UCSD-AML1 (cell line): Measurements from ENCODE around the gene GRIK4.

Source experiments
- DNase-seq: peaks from one replicate; lab custom pipeline; 2025; ENCODE audit not compliant: unreplicated experiment; lab: John Stamatoyannopoulos, UW

The GRIK4 gene

DNA sequence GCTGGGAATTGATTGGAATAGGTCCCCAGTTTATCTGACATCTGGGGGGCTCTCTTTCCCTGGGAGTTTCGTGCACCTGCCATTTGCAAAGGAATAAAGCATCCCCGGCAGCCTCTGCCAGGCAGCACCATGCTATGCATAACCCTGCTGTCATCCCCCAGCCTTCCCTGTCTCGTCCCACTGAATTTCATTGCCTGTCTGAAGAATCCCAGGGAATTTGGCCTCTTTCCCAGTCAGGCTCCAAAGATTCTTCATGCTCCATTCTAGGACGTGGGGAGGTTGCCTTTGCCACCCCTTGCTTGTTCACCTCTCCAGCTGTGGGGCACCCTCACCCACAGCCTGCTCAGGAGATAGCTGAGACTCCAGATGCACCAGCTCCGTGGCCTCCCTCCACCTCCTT lies 317.3 kb downstream of the GRIK4 start:
- no peak for DNase-seq

DNA sequence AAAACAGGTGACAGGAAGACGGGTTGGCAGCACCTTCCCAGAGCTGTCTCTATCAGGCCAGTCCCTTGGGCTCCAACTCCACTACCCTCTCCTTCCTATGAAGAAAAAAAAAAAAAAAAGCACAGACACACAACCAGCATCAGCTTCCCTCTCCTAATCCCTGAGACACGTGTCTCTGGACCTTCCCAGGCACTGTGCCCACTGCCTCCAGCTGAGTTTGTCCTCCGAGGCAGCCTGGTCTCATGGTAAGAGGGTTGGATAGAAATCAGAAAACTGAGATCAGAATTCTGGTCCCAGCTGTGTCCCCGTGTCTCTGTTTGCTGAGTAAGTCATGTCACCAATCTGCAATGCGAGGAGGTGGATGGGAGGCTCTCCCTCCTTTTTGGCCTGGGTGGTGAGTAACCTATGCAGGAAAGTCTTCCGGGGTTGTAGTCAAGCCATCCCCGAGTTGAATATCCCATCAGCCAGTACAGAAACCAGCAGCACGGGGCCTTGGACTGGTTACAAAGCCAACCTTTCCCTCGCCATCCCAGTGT lies 318.6 kb downstream of the GRIK4 start:
- no peak for DNase-seq

DNA sequence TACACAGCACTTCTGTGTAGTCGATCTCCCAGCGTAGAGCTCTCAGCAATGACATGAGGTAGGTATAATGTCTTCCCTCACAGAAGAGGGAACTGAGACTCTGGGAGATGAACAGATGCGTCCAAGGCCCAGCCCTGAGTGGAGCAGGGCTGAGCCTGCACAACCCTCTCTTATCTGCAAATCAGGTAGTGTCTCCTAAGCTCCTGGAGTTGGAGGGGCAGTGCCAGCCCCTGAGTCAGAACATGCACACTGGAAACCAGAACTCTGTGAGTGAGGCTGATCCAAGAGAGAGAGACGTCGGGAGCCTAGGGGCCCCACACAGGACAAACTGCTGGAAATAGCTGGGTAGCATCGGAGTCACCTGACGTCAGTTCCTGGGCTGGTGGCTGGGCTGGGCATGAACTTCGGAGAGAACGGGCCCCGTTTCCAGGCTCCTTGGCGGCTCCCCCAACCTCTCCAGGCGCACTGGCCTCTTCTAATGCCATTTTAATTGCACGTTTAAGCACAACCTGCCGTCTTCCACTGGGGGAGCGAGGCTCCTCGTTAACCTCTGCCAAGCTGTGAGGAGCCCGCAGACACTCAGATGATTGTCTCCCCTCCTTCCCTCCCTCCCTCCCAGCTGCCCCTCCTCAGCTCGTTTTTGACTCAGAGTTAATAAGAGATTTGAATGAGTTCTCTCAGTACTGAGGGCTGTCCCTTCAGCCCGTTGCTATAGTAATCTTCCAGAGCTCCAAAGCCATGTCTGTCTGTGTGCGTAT lies 321.1 kb downstream of the GRIK4 start:
- no peak for DNase-seq

DNA sequence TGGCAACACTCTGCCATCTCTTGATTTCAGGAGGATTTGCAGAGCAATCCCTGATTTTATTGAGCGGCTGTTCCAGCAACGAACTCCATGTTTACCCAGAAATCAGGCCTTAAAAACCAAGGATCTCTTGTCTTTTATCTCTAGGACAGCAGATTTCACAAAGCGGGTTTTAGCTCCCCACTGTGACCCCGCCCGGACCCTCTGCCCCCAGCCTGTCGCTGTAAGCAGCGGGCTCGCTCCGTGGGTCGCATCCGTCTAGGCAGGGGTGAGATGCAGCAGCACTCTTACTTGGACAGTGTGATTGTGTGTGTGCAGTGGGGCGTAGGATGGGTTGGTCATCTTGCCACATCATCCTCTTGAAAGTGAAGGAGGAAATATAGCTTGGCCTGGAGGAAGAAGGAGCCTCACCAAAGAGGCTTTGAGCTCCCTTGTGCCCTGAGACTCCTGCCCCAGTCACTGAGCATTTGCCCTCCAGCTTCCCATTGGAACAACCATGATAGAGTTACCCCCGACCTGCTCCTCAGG lies 323.2 kb downstream of the GRIK4 start:
- DNase-seq = no peak

DNA sequence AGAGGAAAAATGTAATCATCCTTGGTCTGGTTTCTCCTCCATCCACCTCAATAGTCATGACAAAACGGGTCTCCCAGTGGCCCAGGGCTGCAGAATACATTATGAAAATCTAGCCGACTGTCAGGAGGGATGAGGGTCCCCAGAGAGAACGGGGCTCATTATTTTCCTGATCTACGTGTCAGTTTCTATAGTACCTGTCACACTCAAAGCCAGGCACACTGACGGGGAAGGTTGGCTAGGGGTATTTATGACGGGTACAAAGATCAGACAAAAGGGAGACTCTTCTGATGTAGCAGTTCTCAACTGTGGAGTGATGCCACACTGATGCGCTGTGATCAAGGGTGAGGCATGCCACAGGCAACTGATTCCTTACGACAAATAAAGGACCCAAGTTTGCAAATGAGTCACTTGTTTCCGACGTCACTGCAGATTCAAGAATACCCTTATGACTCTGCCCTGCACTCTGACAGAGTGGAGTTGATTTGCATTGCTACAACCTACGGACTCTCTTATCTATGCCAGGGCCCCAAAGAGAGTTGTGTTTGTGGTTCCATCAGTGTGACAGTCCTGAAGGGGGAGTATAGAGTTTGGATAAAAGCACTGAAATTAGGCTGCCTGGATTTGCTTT lies 324.2 kb downstream of the GRIK4 start:
- DNase-seq = no peak

DNA sequence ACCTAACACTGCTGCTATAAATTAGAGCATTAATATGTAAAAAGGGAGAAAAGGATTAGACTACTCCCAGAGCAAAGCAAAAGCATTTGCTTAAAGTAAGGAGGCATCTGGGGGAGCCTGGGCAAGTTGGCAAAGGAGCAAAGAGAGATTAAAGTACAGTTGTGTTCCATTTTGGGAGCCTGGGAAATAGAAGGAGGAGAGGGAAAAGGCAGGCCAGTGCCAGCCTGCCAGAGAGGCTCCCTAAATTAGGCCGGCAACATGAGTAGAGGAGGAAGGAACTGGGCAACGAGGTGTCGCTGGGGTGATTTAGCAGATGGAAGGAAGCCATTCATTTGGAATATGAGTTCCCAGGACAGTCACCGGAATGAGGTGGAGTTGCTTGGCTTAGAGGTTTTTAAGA lies 326.1 kb downstream of the GRIK4 start:
- DNase-seq = no peak

DNA sequence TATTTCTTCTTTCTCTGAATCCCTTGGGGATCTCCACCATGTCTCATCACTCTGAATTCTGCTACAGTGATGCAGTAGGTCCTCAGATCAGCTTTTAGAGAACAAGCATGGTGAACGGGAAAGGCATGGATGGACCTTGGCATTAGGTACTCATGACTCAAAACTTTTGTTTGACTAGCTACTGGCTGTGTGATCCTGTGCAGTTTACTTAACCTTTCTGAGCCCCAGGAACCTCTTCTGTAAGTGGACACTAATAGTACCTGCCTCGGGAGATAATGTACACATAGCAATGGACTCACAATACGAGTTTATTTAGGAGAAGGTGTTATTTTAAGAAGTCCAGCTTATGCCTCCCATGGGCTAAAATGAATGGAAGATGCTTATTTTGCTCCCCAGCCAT lies 327.7 kb downstream of the GRIK4 start:
- no peak for DNase-seq

DNA sequence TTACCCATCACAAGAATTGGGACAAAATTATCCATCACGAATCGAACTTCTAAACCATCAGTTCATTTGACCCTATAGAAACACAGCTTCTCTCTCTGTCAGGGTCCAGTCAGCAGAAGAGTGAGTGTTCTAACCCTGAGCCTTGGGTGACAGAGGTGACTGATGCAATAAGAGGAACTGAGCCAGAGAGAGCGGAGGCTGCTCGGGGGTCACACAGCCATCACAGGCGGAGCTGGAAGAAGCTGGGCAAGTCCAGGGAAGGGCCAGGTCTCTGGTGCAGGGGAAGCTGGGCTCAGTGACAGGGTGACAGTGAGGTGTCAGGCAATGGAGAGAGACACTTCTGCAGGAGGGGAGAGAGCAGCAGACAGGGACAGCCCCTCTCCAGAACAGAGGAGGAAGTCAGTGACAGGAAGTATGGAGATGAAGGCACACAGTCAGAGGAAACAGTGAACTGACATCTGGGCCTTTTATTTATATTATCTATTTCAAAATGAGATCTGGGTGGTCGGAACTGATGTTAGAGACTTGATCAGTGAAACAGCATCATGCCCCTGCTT lies 328.4 kb downstream of the GRIK4 start:
- peak; percentile 22 for DNase-seq

DNA sequence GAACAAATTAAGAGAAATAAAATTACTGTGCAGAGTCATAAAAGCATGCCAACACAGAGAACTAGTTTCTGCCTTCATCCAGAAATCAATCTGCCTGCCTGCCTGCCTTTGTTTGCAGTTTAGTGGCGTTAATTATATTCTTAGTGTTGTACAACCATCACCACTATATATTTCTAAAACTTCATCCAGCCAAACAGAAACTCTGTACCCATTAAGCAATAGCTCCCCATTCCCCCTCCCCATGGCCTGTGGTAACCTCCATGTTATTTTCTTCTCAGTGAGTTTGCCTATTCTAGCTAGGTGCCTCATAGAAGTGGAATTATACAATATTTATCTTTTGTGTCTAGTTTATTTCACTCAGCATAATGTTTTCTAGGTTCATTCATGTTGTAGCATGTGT lies 329.1 kb downstream of the GRIK4 start:
- no peak for DNase-seq

DNA sequence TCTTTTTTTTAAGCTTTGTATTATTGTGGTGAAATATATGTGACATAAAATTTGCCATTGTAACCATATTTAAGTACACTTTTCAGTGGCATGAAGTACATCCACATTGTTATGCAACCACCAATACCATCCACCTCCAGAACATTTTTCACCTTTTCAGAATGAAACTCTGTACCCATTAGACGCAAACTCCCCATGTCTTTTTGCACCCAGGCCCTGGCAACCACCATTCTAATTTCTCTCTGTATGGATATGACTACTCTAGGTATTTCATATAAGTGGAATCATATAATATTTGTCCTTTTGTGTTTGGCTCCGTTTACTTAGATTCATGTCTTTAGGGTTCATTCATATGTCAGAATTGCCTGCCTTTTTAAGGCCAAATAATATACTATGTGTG lies 329.5 kb downstream of the GRIK4 start:
- DNase-seq = no peak

DNA sequence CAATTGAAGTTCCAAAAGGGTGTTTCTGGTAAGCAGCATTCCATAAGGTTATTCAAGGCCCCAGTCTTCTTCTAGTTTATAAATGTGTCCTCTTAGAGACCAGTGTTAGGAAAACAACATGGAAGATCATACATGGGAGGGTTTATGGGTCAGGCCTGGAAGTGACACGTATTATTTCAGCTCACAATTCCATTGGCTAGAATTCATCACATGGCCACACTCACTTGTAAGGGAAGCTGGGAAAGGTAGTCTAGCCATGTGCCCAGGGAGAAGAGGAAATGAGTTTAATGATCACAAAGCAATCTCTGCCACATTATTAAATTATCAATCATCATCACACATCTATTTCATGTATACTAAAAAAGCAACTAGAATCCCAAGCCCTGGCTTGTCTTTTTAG lies 330.6 kb downstream of the GRIK4 start:
- DNase-seq = no peak

DNA sequence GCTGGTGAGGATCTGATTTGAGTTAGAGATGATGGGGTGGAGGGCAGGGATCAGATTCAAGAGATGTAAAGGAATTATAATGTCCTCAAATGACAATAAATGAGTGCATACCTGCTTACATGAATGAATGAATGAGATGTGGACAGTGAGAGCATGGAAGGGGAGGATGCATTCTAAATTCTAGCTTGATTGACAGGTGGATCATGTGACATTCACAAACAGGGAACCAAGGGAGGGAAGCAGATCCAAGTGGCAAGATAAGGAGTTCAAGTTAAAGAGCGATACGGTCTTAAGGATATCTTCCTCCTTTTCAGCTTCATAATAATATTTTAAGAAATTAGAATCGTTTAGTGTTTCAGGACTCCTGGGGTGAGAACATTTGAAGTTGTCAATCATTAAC lies 341.9 kb downstream of the GRIK4 start:
- DNase-seq = no peak

DNA sequence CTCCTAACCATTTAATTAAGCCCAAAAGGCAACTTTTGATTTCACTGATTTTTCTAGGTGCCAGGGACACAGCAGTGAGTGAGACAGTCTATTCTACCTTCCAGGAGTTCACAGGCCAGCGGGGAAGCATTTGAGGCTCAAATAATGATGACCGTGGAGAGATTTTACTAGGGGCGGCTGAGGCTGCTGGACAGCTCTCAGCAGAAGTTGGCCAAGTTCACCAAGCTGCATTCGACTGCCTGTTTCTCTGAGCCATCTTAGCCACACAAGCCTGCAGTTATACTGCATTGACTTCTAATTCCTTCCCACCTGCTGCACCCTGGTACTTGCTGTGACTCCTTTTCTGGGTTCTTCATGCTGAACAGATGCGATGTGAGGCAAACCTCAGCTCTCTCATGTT lies 343.4 kb downstream of the GRIK4 start:
- DNase-seq = no peak

DNA sequence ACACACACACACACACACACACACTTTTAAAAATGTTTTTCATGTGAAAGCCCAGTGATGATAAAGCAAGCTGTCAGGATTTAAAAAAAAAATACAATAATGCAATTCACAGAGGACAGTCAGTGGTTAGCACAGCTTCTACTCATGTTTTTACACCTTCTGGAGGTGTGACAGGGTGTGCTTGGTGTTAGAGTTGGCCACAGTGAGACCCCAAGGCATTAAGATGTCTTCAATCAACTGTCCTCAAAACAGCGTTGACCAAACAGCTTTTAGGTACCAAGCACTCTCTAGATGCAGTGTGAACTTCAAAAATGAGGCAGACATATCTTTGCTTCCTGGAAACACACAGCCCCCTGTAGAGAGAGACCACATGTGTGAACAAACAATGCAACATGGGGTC lies 346.0 kb downstream of the GRIK4 start:
- no peak for DNase-seq

DNA sequence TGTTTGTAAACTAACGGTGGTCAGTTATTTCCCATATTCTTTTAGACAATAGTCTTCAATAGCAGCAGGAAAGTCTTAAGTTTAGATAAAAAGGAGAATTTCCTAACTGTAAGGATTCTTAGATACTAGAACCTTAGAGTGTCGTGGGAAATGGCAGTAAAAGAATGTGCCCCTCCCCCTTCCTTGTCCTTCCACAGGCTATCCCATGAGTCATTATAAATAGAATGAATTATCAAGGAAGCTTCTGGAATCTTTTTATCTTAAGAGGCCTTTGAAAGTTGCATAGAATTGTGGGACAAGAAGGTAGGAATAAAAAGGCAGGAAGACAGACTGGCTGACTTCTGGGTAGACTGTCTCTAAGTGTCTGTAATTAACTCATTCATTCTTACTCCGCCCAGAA lies 347.2 kb downstream of the GRIK4 start:
- no peak for DNase-seq

DNA sequence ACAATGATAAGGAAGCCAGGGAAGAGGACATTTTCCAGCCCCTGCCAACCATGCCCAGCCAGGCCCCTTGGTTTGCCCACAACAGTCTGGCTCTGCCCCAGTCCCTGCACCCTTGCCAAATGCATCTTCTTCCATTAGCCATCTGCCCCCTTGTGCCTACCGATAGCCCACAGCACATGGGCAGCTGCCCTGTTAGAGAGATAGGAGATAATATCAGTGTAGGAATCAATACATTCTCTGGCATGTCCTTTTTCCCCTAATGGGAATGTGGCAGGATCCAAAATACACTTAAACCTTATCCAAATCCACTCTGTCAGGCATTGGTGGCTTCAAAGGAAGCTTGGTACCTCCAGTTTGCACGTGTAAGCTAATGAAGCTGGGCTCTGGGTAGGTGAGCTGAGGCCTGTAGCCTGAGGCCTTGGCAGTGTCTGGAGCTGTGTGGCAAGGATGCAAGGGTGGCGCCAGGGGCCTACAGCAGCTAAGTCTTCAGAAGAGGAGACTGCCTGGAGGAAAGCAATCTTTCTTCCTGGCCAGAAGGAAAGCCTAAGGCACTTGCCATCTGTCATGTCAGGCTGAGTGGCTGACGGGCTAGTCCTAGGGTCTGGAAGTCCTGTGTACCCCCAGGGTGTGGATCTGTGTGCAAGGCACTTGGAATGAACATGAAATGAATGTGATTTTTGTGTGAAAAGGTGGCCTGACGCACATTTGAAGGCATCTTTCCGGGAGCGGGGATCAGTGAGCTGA lies 348.2 kb downstream of the GRIK4 start:
- no peak for DNase-seq

DNA sequence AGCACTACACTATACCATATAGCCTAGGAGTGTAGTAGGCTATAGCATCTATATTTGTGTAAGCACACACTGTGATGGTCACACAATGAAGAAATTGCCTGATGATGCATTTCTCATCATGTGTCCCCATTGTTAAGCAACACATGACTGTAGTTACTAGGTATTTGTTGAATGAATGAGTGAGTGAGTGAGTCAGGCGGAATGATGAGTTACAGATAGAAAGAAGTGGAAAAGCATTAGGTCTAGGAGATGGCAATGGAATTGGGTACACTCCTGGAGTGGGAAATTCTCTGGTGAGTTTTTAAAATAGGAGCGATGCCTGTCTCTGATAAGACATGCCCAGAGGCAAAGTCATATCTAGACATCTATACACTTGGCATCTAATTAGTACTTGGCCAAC lies 351.8 kb downstream of the GRIK4 start:
- DNase-seq = no peak

DNA sequence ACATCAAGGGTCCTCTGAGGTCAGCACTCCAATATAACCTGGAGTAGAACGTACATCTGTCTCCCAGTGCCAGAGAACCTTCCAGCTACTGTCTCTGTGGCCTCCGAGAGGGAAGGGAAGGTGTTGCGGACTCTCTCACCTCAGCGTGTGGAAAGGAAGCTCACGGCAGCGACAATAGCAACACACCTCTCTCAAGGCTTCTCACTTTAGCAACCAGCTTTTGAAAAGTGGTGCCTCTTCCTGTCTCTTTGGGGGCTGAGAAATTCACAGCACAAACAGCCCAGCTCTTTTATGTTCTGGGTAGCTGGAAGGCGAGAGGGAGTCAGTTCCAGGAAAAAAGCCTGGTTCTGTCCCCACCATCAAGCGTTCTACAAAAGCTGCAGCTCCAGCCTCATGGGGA lies 355.5 kb downstream of the GRIK4 start:
- no peak for DNase-seq

DNA sequence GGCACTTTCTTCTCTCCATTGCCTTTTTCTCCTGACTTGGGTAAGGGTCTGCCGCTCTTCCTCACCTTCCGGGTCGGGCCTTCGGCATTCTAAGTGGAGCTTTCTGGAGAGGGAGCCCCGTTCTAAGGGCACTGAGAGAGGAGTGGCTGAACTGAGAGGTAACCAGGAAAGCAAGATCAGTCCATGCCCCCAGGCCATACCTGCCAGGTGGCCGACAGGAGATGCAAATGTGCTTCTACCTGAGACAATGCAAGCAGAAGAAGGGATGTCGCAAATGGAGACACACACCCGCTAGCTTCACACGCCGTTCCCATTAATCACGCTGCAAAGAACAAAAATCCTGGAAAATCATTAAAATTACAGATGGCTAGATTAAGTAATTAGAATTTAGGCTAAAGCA lies 356.0 kb downstream of the GRIK4 start:
- DNase-seq = no peak

DNA sequence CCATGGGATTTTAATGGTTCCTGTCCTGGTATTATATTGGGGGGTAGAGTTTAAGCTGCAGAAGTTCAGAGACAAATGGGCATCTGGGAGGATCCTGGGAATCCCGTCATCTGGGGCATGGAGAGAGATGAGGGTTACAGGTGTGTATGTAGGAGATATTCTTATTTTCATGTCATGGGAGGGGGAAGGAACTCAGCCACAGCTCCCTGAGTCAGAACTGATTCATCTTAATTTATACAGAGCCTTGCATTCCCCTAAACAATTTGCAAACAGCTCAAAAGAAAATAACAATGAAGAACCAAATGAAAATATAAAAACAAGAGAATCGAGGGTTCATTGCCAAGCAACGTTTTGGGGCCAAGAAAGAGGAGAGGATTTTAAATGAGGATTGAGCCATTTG lies 356.4 kb downstream of the GRIK4 start:
- no peak for DNase-seq

DNA sequence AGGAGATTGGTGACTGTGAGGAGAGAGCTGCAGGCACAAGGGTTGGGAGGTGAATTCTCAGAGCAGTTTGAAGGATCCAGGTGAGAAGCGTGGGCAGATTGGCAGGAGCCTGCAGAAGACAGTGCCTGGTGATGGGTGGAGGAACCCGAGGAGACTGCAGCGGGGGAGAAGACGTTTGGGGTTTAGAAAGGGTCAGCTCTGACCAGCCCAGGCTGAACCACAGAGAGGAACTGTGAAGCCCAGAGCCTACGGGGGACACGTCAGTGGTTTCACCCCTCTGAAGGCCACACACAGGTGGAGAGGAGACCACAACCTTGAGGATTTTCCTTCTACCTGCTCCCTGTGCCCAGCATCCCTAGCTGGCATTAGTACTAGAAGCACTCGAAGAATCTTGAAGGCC lies 357.5 kb downstream of the GRIK4 start:
- no peak for DNase-seq
